Panc1 (cell line): Measurements from ENCODE around the gene GAB3.

Experiments used
- POLR2AphosphoS5 ChIP-seq: IDR thresholded peaks from 2 replicates; pipeline ENCODE4 v1.6.1; 2012; ENCODE audit warnings: mild to moderate bottlenecking, low read depth, low read length, moderate library complexity
- TCF7L2 ChIP-seq: IDR thresholded peaks from 2 replicates; pipeline ENCODE4 v1.6.1; 2011; ENCODE audit warnings: mild to moderate bottlenecking, low read depth, low read length, inconsistent platforms
- TF ChIP-seq, protein P1 (sequence below): fragments of 450-650 bp; IDR thresholded peaks from 2 replicates; pipeline ENCODE4 v1.5.1; 2017; ENCODE audit warnings: mild to moderate bottlenecking

DNA sequence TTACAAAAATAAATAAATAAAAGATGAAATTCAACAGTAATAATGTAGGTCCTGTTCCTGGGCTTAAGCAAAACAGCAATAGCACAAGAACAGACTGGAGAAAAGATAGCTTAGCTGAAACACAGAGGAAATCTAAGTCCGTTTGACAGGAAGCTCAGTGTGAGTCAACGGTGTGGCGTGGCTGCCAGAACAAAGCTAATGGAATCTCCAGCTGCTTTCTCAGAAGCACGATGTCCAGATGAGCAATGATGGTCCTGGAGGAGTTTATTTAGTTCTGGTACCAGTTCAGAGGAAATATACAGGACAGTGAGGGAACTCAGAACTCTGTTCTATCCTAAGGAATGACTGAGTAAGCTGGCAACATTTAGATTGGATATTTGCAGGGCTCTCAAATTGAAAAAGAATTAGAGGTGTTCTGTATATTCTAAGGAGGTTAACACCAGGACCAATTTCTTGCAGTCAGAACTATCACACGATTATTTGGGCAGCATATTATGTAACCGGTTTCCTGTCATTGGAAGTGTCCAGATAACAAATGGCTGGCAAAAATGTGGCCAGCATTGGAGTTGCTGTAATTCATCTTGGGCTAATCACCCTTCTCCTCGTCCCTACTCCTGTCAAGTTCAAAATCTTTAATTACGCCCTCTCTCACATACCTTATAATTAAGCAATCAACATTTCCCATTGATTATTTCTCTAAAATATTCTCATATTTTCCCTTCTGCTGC, 12.7 kb downstream of the GAB3 start:
- no peak for TF ChIP-seq TCF7L2
- TF ChIP-seq, protein P1, sequence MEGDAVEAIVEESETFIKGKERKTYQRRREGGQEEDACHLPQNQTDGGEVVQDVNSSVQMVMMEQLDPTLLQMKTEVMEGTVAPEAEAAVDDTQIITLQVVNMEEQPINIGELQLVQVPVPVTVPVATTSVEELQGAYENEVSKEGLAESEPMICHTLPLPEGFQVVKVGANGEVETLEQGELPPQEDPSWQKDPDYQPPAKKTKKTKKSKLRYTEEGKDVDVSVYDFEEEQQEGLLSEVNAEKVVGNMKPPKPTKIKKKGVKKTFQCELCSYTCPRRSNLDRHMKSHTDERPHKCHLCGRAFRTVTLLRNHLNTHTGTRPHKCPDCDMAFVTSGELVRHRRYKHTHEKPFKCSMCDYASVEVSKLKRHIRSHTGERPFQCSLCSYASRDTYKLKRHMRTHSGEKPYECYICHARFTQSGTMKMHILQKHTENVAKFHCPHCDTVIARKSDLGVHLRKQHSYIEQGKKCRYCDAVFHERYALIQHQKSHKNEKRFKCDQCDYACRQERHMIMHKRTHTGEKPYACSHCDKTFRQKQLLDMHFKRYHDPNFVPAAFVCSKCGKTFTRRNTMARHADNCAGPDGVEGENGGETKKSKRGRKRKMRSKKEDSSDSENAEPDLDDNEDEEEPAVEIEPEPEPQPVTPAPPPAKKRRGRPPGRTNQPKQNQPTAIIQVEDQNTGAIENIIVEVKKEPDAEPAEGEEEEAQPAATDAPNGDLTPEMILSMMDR, result no peak
- TF ChIP-seq POLR2AphosphoS5, result no peak
